HepG2 (cell line): ENCODE results near the gene IFT172. TPM values are rescaled to one million over a fixed set of nuclear protein-coding genes. Genes with fewer than 3 reads are reported as not detected.

Experiments used
- ATRX ChIP-seq: sonication (generic); formaldehyde crosslinking; IDR thresholded peaks from 2 replicates; pipeline ENCODE4 v1.4.0; 2020; ENCODE audit warnings: missing genetic modification reagents, borderline replicate concordance
- ELF4 ChIP-seq: sonication (generic); formaldehyde crosslinking; IDR thresholded peaks from 2 replicates; pipeline ENCODE4 v1.5.0; 2020; ENCODE audit warnings: missing genetic modification reagents, mild to moderate bottlenecking, moderate library complexity, borderline replicate concordance
- GABPA ChIP-seq, 2 experiments: IDR thresholded peaks; 2 replicates each; pipeline ENCODE4 v1.6.1; 2011 to 2016; ENCODE audit warnings: low read depth in 2 of 2, low read length in 1 of 2, missing biosample characterization in 1 of 2, missing genetic modification characterization in 1 of 2
- GATA4 ChIP-seq: sonication (generic); IDR thresholded peaks from 2 replicates; pipeline ENCODE4 v1.6.1; 2016; ENCODE audit warnings: antibody characterized with exemption, low read depth, borderline replicate concordance
- KDM5A ChIP-seq: fragments of 200-600 bp; sonication (generic); IDR thresholded peaks from 2 replicates; pipeline ENCODE4 v1.7.0; 2018; ENCODE audit warnings: antibody characterized with exemption, mild to moderate bottlenecking, low read length, borderline replicate concordance
- KLF13 ChIP-seq: sonication (generic); formaldehyde crosslinking; IDR thresholded peaks from 2 replicates; pipeline ENCODE4 v1.4.0; 2020; ENCODE audit warnings: mild to moderate bottlenecking, missing genetic modification reagents
- MED1 ChIP-seq: sonication (generic); formaldehyde crosslinking; IDR thresholded peaks from 2 replicates; pipeline ENCODE4 v1.4.0; 2020; ENCODE audit warnings: missing genetic modification reagents
- NFKBIZ ChIP-seq: IDR thresholded peaks from 2 replicates; pipeline ENCODE4 v1.6.1; 2018; ENCODE audit warnings: missing genetic modification reagents, missing compliant biosample characterization
- POLR2AphosphoS2 ChIP-seq: IDR thresholded peaks from 2 replicates; pipeline ENCODE4 v1.6.1; 2011; ENCODE audit warnings: low read depth, low read length, improper control_type of control experiment
- SATB2 ChIP-seq: sonication (generic); formaldehyde crosslinking; IDR thresholded peaks from 2 replicates; pipeline ENCODE4 v1.5.0; 2020; ENCODE audit warnings: missing genetic modification reagents
- TOE1 ChIP-seq: sonication (generic); formaldehyde crosslinking; IDR thresholded peaks from 2 replicates; pipeline ENCODE4 v1.4.0; 2020; ENCODE audit warnings: mild to moderate bottlenecking, missing genetic modification reagents
- ZNF20 ChIP-seq: sonication (generic); formaldehyde crosslinking; IDR thresholded peaks from 2 replicates; pipeline ENCODE4 v1.4.0; 2020; ENCODE audit warnings: mild to moderate bottlenecking, moderate library complexity, missing genetic modification reagents
- ZNF546 ChIP-seq: sonication (generic); formaldehyde crosslinking; conservative IDR thresholded peaks from 2 replicates; pipeline ENCODE4 v1.8.1; 2023; ENCODE audit warnings: mild to moderate bottlenecking, missing genetic modification reagents
- ZNF547 ChIP-seq: sonication (generic); formaldehyde crosslinking; IDR thresholded peaks from 2 replicates; pipeline ENCODE4 v1.5.1; 2020; ENCODE audit warnings: mild to moderate bottlenecking, missing genetic modification reagents
- ZNF652 ChIP-seq: IDR thresholded peaks from 2 replicates; pipeline ENCODE4 v1.6.1; 2016; ENCODE audit warnings: low read depth, borderline replicate concordance
- ZNF7 ChIP-seq: IDR thresholded peaks from 2 replicates; pipeline ENCODE4 v1.6.1; 2016; ENCODE audit warnings: missing biosample characterization, missing genetic modification reagents
- ZNF839 ChIP-seq: sonication (generic); formaldehyde crosslinking; IDR thresholded peaks from 2 replicates; pipeline ENCODE4 v1.4.0; 2020; ENCODE audit warnings: missing genetic modification reagents, mild to moderate bottlenecking, borderline replicate concordance
- ZNF891 ChIP-seq: sonication (generic); formaldehyde crosslinking; IDR thresholded peaks from 2 replicates; pipeline ENCODE4 v1.5.0; 2020; ENCODE audit warnings: mild to moderate bottlenecking, missing genetic modification reagents
- polyA plus RNA-seq, 8 experiments: library from polyadenylated mRNA; depleted of rRNA in 3 of 8; stranded (reverse) in 7 of 8; unstranded in 1 of 8; fragments of >200 nt; fragmentation: Illumina TruSeq in 4 of 8; extraction: Trizol in 4 of 8; gene quantifications; 2 replicates each; pipeline versions ENCODE4 v1.2.1 to v1.2.3, GENCODE V29; 2011 to 2016; ENCODE audit warnings: low read depth in 4 of 8, missing spikeins in 1 of 8, mixed read lengths in 1 of 8; ENCODE audit not compliant: insufficient read depth in 1 of 8
- total RNA-seq, 5 experiments: library from RNA; depleted of rRNA; stranded (reverse); fragments of >200 nt; fragmentation: Illumina TruSeq; extraction: Trizol; gene quantifications; 2 replicates each; pipeline ENCODE4 v1.2.3, GENCODE V29; 2016; ENCODE audit warnings: low read depth in 1 of 5
- TF ChIP-seq, protein P1 (sequence below): sonication (generic); formaldehyde crosslinking; IDR thresholded peaks from 2 replicates; pipeline ENCODE4 v1.5.0; 2020; ENCODE audit warnings: mild to moderate bottlenecking, low read depth, missing genetic modification reagents, borderline replicate concordance
- TF ChIP-seq, protein P2 (sequence below): sonication (generic); formaldehyde crosslinking; IDR thresholded peaks from 2 replicates; pipeline ENCODE4 v1.8.0; 2022; ENCODE audit warnings: mild to moderate bottlenecking, missing genetic modification reagents; ENCODE audit not compliant: insufficient replicate concordance
- TF ChIP-seq, protein P3 (sequence below): sonication (generic); formaldehyde crosslinking; IDR thresholded peaks from 2 replicates; pipeline ENCODE4 v1.8.0; 2022; ENCODE audit warnings: mild to moderate bottlenecking, missing genetic modification reagents, moderate library complexity
- TF ChIP-seq, protein P4 (sequence below): IDR thresholded peaks from 2 replicates; pipeline ENCODE4 v1.4.0; 2020; ENCODE audit warnings: mild to moderate bottlenecking, missing genetic modification reagents

IFT172 gene
- total and polyA plus RNA-seq, 2 of the 13 experiments (the other 11 are each of a cell fraction or from before 2014, with no cell fraction given): 21.6 to 35.7 TPM

DNA sequence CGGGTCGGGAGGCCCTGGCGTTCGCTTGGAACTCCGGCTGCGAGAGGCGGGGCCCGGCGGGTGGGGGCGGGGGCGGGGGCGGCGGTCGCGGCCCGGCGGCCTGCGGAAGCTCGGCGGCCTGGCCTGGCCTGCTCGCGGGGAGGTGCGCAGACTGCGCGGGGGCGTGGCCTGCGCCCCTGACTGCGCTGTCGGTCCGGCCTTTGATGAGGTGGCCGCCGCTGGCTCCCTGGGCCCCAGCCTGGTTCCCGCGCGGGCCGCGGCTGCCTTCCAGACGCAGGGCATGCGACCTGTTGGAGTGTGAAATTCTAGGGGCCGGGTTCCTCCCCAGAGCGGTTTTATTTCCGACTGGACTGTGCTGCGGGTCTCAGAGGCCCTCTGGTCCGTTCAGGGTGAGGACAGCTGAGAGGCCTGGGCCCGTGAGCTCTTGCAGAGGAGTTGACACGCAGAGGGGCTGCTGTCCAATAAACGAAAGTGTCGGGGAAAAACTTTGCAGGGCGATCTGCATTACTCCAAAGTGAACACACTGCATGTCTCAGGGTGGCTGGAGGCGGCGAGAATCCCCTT is 60.5 kb downstream of the IFT172 start (continued):
- TF ChIP-seq ZNF839 (CRISPR knock-in tag): no peak
- TF ChIP-seq GABPA (IDR thresholded peaks at IDR 0.05; ENCODE audit: low read depth, low read length): peak; percentile 21; the same call in 1 of the 2 replicates
- TF ChIP-seq GABPA (CRISPR knock-in tag; IDR thresholded peaks at IDR 0.05; ENCODE audit: low read depth): no peak
- TF ChIP-seq POLR2AphosphoS2: no peak
- TF ChIP-seq SATB2 (CRISPR knock-in tag): no peak
- no peak; the same call in 1 of the 2 replicates for TF ChIP-seq ZNF546
- TF ChIP-seq MED1 (CRISPR knock-in tag): peak; percentile 56; the same call in 1 of the 2 replicates
- TF ChIP-seq, protein P1, sequence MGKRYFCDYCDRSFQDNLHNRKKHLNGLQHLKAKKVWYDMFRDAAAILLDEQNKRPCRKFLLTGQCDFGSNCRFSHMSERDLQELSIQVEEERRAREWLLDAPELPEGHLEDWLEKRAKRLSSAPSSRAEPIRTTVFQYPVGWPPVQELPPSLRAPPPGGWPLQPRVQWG (CRISPR knock-in tag): no peak
- TF ChIP-seq GATA4: 0 out of 2 replicates have a peak, but pooled peaks have one; percentile 21
- TF ChIP-seq, protein P2, sequence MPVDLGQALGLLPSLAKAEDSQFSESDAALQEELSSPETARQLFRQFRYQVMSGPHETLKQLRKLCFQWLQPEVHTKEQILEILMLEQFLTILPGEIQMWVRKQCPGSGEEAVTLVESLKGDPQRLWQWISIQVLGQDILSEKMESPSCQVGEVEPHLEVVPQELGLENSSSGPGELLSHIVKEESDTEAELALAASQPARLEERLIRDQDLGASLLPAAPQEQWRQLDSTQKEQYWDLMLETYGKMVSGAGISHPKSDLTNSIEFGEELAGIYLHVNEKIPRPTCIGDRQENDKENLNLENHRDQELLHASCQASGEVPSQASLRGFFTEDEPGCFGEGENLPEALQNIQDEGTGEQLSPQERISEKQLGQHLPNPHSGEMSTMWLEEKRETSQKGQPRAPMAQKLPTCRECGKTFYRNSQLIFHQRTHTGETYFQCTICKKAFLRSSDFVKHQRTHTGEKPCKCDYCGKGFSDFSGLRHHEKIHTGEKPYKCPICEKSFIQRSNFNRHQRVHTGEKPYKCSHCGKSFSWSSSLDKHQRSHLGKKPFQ (CRISPR knock-in tag): no peak
- TF ChIP-seq ZNF7 (CRISPR knock-in tag): no peak
- no peak; the same call in 1 of the 2 replicates for TF ChIP-seq ZNF547 (CRISPR knock-in tag)
- peak; percentile 81 for TF ChIP-seq ZNF891 (CRISPR knock-in tag)
- no peak; the same call in 1 of the 2 replicates for TF ChIP-seq KLF13 (CRISPR knock-in tag)
- TF ChIP-seq ZNF20 (CRISPR knock-in tag): 0 out of 2 replicates have a peak, but pooled peaks have one; percentile 9
- no peak for TF ChIP-seq ATRX (CRISPR knock-in tag)
- TF ChIP-seq, protein P3, sequence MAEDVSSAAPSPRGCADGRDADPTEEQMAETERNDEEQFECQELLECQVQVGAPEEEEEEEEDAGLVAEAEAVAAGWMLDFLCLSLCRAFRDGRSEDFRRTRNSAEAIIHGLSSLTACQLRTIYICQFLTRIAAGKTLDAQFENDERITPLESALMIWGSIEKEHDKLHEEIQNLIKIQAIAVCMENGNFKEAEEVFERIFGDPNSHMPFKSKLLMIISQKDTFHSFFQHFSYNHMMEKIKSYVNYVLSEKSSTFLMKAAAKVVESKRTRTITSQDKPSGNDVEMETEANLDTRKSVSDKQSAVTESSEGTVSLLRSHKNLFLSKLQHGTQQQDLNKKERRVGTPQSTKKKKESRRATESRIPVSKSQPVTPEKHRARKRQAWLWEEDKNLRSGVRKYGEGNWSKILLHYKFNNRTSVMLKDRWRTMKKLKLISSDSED (CRISPR knock-in tag): no peak
- TF ChIP-seq, protein P4, sequence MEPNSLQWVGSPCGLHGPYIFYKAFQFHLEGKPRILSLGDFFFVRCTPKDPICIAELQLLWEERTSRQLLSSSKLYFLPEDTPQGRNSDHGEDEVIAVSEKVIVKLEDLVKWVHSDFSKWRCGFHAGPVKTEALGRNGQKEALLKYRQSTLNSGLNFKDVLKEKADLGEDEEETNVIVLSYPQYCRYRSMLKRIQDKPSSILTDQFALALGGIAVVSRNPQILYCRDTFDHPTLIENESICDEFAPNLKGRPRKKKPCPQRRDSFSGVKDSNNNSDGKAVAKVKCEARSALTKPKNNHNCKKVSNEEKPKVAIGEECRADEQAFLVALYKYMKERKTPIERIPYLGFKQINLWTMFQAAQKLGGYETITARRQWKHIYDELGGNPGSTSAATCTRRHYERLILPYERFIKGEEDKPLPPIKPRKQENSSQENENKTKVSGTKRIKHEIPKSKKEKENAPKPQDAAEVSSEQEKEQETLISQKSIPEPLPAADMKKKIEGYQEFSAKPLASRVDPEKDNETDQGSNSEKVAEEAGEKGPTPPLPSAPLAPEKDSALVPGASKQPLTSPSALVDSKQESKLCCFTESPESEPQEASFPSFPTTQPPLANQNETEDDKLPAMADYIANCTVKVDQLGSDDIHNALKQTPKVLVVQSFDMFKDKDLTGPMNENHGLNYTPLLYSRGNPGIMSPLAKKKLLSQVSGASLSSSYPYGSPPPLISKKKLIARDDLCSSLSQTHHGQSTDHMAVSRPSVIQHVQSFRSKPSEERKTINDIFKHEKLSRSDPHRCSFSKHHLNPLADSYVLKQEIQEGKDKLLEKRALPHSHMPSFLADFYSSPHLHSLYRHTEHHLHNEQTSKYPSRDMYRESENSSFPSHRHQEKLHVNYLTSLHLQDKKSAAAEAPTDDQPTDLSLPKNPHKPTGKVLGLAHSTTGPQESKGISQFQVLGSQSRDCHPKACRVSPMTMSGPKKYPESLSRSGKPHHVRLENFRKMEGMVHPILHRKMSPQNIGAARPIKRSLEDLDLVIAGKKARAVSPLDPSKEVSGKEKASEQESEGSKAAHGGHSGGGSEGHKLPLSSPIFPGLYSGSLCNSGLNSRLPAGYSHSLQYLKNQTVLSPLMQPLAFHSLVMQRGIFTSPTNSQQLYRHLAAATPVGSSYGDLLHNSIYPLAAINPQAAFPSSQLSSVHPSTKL (CRISPR knock-in tag): no peak; the same call in 1 of the 2 replicates
- 0 out of 2 replicates have a peak, but pooled peaks have one; percentile 17 for TF ChIP-seq NFKBIZ
- no peak for TF ChIP-seq ZNF652 (CRISPR knock-in tag)
- no peak for TF ChIP-seq TOE1 (CRISPR knock-in tag)
- peak; percentile 67; the same call in 1 of the 2 replicates for TF ChIP-seq KDM5A
- no peak for TF ChIP-seq ELF4 (CRISPR knock-in tag)
